GM18526 (cell line): ENCODE data around the gene RPS6KB2.

Source experiments
- POLR2A ChIP-seq: IDR thresholded peaks from 3 replicates; pipeline ENCODE4 v1.6.1; 2011; ENCODE audit not compliant: insufficient read length; ENCODE audit errors: extremely low read depth

RPS6KB2 gene

DNA sequence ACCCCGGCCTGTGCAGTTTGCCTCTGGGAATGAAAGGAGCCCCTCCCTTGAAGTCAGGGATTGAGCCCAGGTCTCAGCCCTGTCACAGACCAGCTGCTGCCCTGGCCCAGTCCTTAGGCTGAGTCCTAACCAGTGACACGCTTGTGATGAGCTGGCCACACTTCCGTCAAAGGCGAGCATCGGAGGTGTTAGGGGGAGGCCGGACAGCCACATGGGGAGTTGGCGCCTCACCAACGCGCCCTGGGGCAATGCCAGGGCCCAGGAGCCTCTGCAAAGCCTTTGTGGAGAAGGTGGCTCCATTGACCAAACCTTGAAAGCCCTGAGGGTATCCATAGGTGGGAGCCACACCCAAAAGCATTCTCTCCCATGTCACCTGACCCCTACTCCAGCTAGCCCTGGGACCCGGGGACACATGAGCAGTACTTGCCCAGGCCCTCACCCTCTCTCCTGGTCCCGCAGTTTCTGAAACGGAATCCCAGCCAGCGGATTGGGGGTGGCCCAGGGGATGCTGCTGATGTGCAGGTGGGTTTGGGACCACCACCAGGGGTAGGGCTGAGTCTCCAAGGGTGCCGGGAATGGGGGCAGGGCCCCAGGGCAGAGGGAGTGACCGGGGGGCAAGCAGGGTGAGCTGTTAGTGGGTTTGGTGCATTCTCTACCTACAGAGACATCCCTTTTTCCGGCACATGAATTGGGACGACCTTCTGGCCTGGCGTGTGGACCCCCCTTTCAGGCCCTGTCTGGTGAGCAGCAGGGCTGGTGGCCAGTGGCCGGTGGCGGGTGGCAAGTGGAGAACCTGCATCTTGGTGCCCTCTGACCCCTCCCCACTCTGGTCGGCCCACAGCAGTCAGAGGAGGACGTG, 5.5 kb downstream of the RPS6KB2 start:
- peak; percentile 23 for TF ChIP-seq POLR2A

DNA sequence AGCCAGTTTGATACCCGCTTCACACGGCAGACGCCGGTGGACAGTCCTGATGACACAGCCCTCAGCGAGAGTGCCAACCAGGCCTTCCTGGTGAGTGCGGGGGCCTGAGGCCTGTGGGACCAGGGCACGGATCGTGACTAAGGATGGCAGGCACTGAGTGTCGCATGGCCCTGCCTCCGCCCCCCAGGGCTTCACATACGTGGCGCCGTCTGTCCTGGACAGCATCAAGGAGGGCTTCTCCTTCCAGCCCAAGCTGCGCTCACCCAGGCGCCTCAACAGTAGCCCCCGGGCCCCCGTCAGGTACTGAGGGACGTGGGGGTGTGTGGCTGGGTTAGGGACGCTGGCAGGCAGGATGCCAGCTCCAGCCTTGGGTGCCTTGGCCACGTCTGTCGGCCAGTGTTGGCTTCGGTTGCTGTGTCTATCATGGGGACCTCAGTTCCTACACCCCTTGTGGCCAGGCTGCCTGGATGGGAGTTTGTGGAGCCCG, 6.1 kb downstream of the RPS6KB2 start:
- TF ChIP-seq POLR2A, result peak; percentile 51

DNA sequence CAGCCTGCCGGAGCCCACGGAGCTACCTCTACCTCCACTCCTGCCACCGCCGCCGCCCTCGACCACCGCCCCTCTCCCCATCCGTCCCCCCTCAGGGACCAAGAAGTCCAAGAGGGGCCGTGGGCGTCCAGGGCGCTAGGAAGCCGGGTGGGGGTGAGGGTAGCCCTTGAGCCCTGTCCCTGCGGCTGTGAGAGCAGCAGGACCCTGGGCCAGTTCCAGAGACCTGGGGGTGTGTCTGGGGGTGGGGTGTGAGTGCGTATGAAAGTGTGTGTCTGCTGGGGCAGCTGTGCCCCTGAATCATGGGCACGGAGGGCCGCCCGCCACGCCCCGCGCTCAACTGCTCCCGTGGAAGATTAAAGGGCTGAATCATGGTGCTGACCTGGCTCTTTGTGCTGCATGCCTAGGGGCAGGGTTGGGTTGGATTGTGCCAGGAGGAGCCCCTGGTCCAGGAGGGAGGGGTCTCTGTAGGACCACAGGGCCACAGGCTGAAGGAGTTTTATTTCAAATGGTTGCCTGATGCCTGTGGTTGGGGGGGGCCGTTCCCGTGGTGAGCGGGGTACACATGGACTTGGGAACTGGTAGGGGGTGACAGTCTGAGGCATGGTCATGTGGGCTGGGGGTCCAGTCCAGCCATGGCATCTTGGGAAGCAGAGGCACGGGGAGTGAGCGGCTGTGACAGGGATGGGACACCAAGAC, 6.9 kb downstream of the RPS6KB2 start:
- TF ChIP-seq POLR2A, result no peak

DNA sequence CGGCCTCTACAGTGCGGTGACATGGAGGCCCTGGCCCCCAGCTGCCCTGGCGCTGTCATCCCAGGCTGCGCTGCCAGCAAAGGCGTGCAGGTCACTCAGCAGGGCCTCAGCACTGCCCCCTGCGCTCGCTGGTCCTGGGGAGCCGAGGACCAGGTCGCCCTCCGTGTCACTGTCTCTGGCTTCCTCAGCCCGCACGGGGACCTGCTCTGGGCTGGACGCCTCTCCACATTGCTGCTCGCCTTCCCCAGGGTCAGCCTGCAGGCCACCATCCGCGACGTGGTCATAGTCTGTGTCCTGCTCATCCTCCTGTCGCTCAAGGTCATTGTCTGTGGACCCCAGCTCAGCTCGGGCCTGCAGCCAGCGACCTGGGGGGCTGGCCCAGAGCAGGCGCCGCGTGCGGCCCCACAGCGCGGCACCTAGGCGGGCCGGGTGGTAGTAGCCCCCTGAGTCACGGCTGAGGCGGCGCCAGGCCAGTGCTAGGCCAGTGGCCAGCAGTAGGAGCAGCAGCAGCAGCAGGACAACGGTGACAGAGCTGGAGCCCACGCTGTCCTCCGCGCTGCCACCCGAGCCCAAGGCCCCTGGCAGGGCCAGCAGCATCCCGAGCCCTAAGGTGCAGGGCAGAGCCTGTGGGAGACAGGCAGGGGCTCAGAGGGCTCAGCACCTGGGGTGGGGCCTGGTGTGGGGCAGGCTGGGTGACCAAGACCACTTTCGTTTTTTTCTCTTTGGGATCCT, 7.6 kb downstream of the RPS6KB2 start:
- TF ChIP-seq POLR2A, result no peak

DNA sequence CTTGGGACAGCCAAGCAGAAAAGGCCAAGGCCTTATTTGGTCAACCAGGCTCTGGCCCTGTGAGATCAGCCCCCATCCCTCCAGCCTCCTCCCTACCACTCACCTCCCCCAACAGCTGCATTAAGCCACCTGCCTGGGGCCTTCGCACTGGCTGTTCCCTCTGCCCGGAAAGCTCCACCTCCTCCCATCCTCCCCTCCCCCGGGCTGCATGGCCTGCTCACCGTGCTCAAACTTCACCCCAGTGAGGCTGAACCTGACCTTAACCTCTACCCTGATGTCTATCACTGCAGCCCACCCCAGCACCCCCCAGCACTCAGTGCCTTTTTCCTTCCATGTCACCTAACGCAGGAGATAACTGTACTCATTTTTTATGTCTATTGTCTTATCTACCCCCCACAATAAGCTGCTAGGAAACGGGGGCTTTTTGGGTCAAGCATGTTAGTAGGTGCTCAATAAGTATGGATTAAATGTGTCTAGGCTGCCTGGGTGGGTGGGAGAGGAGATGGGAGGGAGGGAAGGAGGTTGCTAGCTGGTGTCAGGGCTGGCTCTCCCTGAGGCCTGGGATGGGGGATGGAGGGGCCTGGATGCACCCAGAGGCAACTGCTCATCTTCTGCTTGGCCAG, 8.3 kb downstream of the RPS6KB2 start:
- peak; percentile 55 for TF ChIP-seq POLR2A

DNA sequence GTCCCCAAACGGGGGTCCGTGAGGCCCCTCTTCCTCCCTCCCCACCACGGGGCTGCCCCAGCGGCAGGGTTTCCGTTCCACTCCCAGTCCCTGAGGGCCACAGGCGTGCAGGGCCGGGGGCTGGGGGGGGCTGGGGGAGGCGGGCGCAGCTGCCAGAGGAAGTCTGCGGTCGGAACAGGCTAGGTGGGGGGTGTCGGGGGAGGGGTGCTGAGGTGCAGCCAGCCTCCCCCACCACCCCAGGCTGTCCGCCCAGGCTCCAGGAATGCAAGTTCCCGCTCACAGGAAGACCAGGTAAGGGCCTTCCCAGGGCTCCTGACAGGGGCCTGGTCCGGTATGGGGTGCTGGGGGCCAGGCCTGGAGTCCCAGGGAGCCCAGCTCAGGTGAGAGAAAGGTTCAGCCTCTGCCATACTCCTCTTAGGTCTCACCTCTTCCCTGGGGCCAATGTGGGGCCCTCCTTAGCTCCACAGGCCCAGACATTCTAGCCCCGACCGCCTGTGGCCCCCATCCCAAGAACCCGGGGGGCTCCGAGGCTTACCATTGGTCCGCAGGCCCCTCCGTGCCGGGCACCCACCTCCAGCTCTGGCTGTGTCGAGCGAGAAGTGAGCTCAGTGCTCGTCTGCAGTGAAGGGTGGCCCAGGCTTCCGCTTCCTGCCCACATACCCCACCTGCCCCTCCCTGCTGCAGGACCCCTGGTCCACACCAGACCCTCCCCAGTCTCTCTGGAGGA, 9.0 kb downstream of the RPS6KB2 start, which contains the start of gene PTPRCAP:
Gene PTPRCAP, minus strand, starts transcription at position 601 of the 727 bp plus-strand sequence. Its CDS starts 63 bp downstream, at position 538.
- peak; percentile 95 for TF ChIP-seq POLR2A

DNA sequence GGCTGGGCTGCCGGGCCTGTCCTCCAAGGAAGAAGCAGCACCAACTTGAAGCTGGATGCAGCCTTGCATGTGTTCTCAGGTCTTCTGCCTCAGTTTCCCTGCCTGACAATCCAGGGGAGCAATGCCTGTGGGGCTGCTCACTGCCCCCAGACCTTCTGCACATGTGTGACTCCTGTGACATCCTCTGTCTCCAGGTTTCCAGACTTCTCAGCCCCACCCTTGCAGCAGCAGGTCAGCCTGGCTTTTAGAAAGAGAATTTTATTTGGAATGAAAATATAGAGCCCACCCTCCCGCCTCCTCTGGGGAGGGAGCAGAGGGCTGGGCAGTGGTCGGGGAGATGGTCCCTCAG, 9.5 kb downstream of the RPS6KB2 start:
- no peak for TF ChIP-seq POLR2A

DNA sequence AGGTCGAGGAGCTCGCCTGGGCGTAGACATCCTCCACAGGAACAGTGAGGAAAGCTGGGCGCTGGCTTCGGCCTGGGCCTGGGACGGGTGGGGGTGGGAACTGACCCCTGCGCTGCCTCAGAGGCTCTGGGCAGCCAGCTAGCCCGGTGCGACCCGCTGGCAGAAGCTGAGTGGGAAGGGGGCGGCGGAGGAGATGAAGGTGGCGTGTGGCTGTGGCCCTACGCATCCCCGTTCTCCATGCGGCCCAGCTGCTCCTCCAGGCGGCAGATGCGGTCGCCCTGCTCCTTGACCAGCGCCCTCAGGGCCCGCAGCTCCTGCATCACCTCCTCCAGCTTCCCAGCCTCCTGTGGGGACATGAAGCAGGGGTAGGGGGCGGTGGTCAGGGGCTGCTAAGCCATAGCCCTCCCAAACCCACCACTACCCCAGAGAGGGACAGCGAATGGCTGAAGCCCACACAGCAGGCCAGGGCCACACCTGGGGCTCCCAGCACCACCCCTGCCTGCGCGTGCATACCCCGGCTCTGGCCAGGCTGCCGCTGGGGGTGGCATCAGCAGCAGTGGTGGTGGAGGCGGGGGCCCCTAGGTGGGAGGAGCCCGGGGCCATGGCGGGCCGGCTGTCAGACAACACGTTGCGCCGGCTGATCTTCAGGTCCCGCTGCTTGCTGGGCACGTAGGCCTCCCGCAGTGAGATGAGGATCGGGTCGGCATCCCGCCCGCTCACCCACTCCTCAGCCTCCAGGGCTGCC, 10.0 kb downstream of the RPS6KB2 start:
- no peak for TF ChIP-seq POLR2A

DNA sequence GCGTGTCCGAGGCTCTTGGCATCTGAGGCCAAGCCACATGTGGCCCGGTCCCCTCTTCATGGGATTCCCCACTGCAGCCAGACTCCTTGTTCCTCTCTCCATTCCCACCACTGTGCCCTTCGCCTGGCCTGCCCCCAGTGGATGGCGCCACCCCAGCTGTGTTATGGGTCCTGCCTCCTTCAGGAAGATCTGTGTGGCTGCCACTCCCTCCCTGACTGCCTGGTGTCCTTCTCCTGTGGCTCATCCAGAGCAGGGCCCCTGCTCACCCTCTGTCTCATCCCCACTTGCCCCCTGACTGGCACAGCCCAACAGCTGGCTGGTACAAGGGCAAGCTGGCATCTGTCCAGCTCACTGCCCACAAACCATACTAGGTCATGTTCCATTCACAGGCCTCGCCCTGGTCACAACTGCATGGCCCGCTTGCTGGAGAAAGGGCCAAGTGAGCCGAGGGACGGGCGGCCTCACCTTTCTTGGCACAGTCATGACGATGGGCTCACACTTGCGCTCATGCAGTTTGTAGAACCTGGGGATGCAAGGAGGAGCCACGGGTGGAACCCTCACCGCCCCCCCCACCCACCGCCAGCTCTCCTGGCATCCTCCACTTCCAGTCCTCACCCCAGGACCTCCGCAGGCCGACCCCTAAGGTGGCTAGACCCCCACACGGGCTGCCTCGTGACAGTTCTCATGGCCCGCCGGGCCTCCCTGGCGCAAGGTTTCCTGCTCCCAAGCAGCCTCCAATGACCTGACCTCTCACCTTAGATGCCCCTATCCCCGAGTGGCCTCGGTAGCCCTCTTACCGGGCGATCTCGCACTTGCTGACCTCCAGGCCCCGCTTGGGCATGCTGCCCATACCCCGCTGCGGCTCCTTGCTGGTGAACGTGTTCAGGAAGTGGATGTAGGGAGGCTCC, 11.3 kb downstream of the RPS6KB2 start:
- peak; percentile 12 for TF ChIP-seq POLR2A

DNA sequence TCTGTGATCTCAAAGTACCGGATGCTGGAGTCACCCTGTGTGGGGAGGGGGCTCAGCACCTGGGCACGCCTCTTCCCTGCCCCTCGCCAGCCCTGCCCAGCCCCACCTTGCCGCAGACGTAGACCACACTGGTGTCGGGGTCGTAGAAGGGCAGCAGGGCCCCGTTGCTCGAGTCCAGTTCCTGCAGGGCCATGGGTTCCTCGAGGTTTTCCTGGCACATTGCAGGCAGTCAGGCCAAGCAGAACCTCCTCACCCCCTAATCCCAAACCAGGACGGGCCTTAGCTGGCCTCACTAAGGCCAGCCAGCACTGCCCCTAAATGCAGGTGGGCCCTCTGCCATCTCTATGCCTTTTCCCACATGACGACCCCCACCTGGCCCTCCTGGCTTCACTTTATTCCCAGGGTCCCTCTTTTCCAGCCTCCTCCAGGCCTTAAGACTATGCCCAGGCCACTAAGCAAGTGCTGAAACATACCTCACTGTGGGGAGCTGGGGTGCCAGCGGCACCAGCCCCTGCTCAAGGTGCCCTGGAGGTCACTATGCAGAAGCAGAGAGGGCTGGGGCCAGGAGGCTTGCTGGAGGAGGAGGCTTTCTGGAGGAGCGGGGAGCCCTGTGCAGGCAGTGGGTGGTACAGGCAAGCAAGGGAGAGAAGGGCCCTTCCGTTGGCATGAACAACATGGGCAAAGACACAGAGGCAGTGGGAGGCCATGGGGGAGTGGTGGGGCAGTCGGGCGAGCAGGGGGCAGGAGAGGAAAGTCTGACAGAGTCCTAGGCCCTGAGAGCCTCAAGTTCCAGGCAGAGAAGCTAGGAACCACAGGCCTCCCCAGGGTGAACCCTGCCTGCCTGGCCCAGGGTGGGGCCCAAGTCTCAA, 12.2 kb downstream of the RPS6KB2 start:
- TF ChIP-seq POLR2A, result peak; percentile 22

DNA sequence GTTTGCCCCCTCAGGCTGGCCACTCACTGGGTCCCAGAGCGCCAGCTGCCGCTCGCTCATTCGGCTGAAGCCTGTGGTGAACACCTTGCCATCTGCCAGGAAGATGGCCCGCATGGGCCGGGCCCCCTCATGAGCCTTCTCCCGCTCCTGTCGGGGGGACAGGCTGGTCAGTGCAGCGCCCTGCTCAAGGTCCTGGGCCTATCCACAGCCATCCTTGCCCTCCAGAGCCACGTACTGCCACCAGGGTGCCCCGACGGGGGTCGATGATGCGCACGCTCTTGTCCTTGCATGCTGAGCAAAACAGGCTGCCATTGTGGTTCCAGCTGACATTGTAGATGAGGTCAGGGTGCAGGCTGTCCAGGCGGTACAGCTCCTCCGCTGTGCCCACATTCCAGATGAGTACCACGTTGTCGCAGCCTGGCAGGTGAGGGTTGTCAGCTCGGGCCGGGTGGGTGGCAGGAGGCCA, 12.8 kb downstream of the RPS6KB2 start:
- no peak for TF ChIP-seq POLR2A

DNA sequence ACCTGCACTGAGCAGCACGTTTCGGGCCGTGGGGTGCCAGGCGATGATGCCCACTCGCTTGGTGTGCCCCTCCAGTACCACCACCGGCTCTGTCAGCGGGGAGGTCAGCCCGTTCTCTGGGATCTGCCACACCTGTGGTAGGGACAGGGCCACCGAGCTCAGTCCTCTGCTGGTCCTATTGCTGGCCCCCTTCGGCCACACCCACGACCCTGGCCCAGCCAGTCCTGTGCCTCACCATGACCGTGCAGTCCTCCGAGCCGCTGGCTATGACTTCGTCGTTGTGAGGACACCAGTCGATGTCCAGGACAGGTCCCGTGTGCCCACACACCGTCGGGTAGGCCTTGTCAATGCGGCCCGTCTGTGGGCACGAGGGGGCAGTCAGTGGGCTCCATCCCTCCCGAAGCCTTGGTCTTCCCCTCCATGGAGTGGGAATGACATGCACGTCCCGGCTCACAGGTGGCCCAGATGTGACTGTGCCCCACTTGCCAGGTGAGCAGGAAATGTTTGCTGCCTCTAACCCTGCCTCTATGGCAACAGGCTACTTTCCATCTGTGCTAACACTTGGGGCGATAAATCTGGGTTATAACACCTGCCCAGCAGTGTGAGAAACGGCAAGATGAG, 13.5 kb downstream of the RPS6KB2 start:
- TF ChIP-seq POLR2A, result no peak
